ENCODE data around the gene SH3PXD2A. TPM values are rescaled to one million over a fixed set of nuclear protein-coding genes. Genes with fewer than 3 reads are reported as not detected.
"Not testable (repeated sequence)": the region's sequence is repeated elsewhere in the genome, so short reads cannot be mapped to it uniquely, and the experiment has no call there.

Gene SH3PXD2A
- total and polyA plus RNA-seq, 5 donors from 2014 or later, result 0.24 to 15.4 (median 0.47) TPM

DNA sequence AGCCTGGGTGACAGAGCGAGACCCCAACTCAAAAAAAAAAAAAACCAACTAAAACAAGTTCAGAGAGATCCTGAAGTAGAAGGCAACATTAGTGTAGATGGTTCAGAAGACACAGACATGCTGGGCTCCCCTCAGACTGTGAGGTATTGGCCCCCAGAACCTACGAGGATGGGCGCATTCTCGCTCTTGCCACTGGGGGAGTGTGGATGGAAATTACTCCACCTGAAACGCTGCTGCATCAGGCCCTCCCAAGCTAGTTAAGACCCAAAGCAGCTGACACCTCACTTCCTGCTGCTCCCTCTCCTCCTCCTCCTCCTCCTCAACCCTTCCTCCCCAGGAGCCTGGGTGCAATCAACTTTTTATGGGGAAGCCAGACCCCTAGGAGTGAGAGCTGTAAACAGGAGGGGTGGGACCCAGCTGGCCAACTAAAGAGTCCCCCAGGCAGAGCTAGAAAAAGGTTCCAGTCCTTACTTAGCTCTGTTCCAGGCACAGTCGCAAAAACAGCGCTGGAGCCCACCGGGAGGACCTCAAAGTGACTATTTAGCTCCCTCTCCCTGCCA, 7.4 kb downstream of the SH3PXD2A start:
- Mint-ChIP-seq H3K27me3 (peaks cover 4% of the 10 kb centered on the region), H3K9me3 (no peaks in the 10 kb centered on the region), H3K27ac (peak overlapping the region in 1 of 3 donors; percentile 43), H3K4me1 (peaks cover 17 to 35% (median 19%) of the 10 kb centered on the region in 4 donors), H3K4me3 (no peak overlapping the region), H3K36me3 (peaks cover 2% of the 10 kb centered on the region)
- no peaks in the 10 kb centered on the region for H3K36me3 ChIP-seq (ENCODE audit: control insufficient read depth, insufficient read depth, low read length)
- DNase-seq, result peak in 1 of 3 donors; percentile 52
- no peak overlapping the region for H3K27ac ChIP-seq (ENCODE audit: insufficient read depth, low read length, poor library complexity, severe bottlenecking)
- no peaks in the 10 kb centered on the region for H3K9me3 ChIP-seq (ENCODE audit: control insufficient read depth in 2 of 2, low read length in 2 of 2)
- no peak overlapping the region for H3K4me3 ChIP-seq (ENCODE audit: low read depth, low read length)
- no peaks in the 10 kb centered on the region for H3K27me3 ChIP-seq (ENCODE audit: control insufficient read depth, insufficient read depth, low read length)
- H3K4me1 ChIP-seq (ENCODE audit: control insufficient read depth, insufficient read depth, low read length, poor library complexity, severe bottlenecking), result peaks cover 14% of the 10 kb centered on the region
- no peak for ATAC-seq (ENCODE audit: low read depth in 2 of 2)

DNA sequence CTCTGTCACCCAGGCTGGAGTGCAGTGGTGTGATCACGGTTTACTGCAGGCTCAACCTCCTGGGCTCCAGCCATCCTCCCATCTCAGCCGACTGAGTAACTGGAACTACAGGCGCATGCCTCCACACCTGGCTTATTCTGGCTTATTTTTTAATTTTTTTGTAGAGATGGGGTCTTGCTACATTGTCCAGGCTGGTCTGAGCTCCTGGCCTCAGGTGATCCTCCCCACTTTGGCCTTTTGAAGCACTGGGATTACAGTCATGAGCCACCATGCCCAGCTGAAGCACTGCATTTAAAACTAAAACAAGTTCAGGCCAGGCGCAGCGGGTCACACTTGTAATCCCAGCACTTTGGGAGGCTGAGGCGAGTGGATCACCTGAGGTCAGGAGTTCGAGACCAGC, 8.0 kb downstream of the SH3PXD2A start:
- peaks cover 14% of the 10 kb centered on the region for H3K4me1 ChIP-seq (ENCODE audit: control insufficient read depth, insufficient read depth, low read length, poor library complexity, severe bottlenecking)
- ATAC-seq (ENCODE audit: low read depth in 2 of 2), result no peak
- no peak overlapping the region for H3K27ac ChIP-seq (ENCODE audit: insufficient read depth, low read length, poor library complexity, severe bottlenecking)
- Mint-ChIP-seq H3K4me3 (no peak overlapping the region), H3K4me1 (peaks cover 17 to 34% (median 21%) of the 10 kb centered on the region in 4 donors), H3K9me3 (no peaks in the 10 kb centered on the region), H3K27ac (peak overlapping the region in 2 of 3 donors; percentile 1 to 79), H3K36me3 (no peaks in the 10 kb centered on the region), H3K27me3 (no peaks in the 10 kb centered on the region)
- H3K9me3 ChIP-seq (ENCODE audit: control insufficient read depth in 2 of 2, low read length in 2 of 2), result no peaks in the 10 kb centered on the region
- no peak overlapping the region for H3K4me3 ChIP-seq (ENCODE audit: low read depth, low read length)
- no peaks in the 10 kb centered on the region for H3K36me3 ChIP-seq (ENCODE audit: control insufficient read depth, insufficient read depth, low read length)
- H3K27me3 ChIP-seq (ENCODE audit: control insufficient read depth, insufficient read depth, low read length), result no peaks in the 10 kb centered on the region
- no peak for DNase-seq

DNA sequence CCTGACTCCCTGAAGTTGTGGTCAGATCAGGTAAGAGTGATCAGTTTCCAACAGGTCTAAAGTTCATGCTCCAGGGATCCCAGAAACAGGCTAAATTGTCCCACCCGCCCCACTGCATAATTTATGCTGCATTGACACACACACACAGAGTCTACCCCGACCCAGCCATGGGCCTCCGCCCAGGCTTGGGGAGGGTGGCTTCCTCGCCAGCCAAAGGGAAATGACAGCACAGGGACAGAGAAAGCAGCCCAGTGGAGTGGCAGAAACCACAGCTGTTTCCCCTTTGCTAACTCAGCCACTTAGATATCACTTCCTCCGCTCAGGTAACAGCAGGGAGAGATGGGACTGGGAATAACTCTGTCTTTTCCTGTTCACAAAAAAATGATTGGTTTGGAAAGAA, 9.4 kb downstream of the SH3PXD2A start:
- Histone ChIP-seq H3K4me3 (ENCODE audit: low read depth, low read length) (peak overlapping the region; percentile 56), H3K27ac (ENCODE audit: insufficient read depth, low read length, poor library complexity, severe bottlenecking) (no peak overlapping the region), H3K36me3 (ENCODE audit: control insufficient read depth, insufficient read depth, low read length) (no peaks in the 10 kb centered on the region), H3K4me1 (ENCODE audit: control insufficient read depth, insufficient read depth, low read length, poor library complexity, severe bottlenecking) (peaks cover 14% of the 10 kb centered on the region), H3K27me3 (ENCODE audit: control insufficient read depth, insufficient read depth, low read length) (no peaks in the 10 kb centered on the region), H3K9me3 (ENCODE audit: control insufficient read depth in 2 of 2, low read length in 2 of 2) (no peaks in the 10 kb centered on the region)
- DNase-seq (peak in 2 of 3 donors; percentile 27 to 73), ATAC-seq (ENCODE audit: low read depth in 2 of 2) (peak; percentile 87 to 90)
- Mint-ChIP-seq H3K27ac (peak overlapping the region; percentile 29 to 90 (median 79)), H3K9me3 (no peaks in the 10 kb centered on the region), H3K4me3 (peak overlapping the region; percentile 52 to 68 (median 63)), H3K27me3 (no peaks in the 10 kb centered on the region), H3K36me3 (no peaks in the 10 kb centered on the region), H3K4me1 (peaks cover 17 to 34% (median 22%) of the 10 kb centered on the region in 4 donors)

DNA sequence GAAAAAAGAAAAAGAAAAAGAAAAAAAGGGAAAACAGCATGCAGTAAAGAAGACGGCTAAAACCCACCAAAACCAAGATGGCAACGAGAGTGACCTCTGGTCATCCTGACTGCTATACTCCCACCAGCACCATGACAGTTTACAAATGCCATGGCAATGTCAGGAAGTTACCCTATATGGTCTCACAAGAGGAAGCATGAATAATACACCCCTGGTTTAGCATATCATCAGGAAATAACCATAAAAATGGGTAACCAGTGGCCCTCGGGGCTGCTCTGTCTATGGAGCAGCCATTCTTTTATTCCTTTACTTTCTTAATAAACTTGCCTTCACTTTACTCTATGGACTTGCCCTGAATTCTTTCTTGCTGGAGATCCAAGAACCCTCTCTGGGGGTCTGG, 10.0 kb downstream of the SH3PXD2A start:
- H3K36me3 Mint-ChIP-seq, result not testable (repeated sequence)

DNA sequence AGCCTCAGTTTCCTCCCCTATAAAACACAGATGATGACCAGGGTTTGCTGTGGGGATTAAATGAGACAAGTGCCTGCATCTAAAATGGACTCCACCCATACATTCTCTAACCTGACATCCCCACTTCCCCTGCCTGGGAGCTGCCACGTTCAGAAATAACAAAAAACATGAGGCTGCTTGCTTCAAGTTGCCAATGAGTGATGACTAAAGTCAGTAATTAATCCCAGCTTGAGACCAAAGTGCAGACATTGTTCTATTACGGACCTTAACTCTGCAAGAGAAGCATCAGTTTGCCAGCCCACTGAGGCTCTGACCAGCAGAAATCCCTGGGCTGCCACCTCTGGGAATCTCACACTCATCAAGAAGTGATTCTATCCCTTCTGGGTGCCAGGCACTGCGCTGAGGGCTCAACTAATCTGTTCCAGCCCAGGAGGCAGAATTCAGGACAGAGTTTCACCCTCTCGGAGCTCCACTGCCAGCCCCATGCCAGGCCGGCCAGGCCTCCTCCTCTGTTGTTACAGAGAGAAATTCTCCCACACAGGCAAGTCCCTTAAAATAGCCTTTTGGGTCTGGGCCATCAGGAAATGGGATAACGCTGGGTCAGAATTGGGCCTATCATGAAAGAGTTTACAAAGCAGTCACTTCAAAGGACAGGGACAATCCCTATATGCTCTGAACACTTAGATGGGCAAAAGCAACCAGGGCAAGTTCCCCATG, 11.4 kb downstream of the SH3PXD2A start:
- Mint-ChIP-seq H3K4me3 (no peak overlapping the region), H3K4me1 (peaks cover 17 to 34% (median 22%) of the 10 kb centered on the region in 4 donors), H3K9me3 (no peaks in the 10 kb centered on the region), H3K27ac (peak overlapping the region in 1 of 3 donors; percentile 12), H3K27me3 (no peaks in the 10 kb centered on the region), H3K36me3 (no peaks in the 10 kb centered on the region)
- Histone ChIP-seq H3K9me3 (ENCODE audit: control insufficient read depth in 2 of 2, low read length in 2 of 2) (no peaks in the 10 kb centered on the region), H3K4me1 (ENCODE audit: control insufficient read depth, insufficient read depth, low read length, poor library complexity, severe bottlenecking) (peaks cover 14% of the 10 kb centered on the region), H3K4me3 (ENCODE audit: low read depth, low read length) (no peak overlapping the region), H3K36me3 (ENCODE audit: control insufficient read depth, insufficient read depth, low read length) (no peaks in the 10 kb centered on the region), H3K27ac (ENCODE audit: insufficient read depth, low read length, poor library complexity, severe bottlenecking) (no peak overlapping the region), H3K27me3 (ENCODE audit: control insufficient read depth, insufficient read depth, low read length) (no peaks in the 10 kb centered on the region)
- no peak for ATAC-seq (ENCODE audit: low read depth in 2 of 2)
- no peak for DNase-seq

More for the DNA sequence above, 10.0 kb downstream of the SH3PXD2A start:
- not testable (repeated sequence) for H3K9me3 ChIP-seq (ENCODE audit: control insufficient read depth in 2 of 2, low read length in 2 of 2); H3K9me3 Mint-ChIP-seq; ATAC-seq (ENCODE audit: low read depth in 2 of 2); H3K4me3 ChIP-seq (ENCODE audit: low read depth, low read length); H3K27me3 Mint-ChIP-seq; H3K27ac ChIP-seq (ENCODE audit: insufficient read depth, low read length, poor library complexity, severe bottlenecking); H3K27me3 ChIP-seq (ENCODE audit: control insufficient read depth, insufficient read depth, low read length); DNase-seq; H3K36me3 ChIP-seq (ENCODE audit: control insufficient read depth, insufficient read depth, low read length)
- Mint-ChIP-seq H3K4me3 (peak overlapping the region in 2 of 4 donors; percentile 62 to 64), H3K27ac (peak overlapping the region; percentile 79 to 90 (median 90)), H3K4me1 (peaks cover 17 to 34% (median 22%) of the 10 kb centered on the region in 4 donors)
- peaks cover 14% of the 10 kb centered on the region for H3K4me1 ChIP-seq (ENCODE audit: control insufficient read depth, insufficient read depth, low read length, poor library complexity, severe bottlenecking)

DNA sequence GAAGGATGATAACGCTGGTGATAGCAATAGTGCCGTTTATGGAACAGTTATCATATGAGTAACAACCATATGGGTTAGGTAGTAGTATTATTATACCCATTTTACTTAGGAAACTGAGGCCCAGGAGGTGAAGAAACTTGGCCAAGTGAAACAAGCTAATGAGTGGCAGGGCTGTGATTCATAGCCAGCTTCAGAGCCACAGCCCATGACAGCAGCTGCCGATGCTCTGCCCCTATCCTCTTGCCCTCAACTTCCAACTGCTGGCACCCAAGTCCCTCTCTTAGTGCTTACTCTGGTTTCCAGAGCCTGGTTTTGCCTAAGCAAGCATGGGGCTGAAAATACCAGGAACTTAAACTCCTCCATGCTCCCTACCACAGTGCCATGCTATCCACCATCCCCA, 12.3 kb downstream of the SH3PXD2A start:
- H3K27me3 Mint-ChIP-seq, result no peaks in the 10 kb centered on the region
- Histone ChIP-seq H3K4me1 (ENCODE audit: control insufficient read depth, insufficient read depth, low read length, poor library complexity, severe bottlenecking) (peaks cover 14% of the 10 kb centered on the region), H3K27me3 (ENCODE audit: control insufficient read depth, insufficient read depth, low read length) (no peaks in the 10 kb centered on the region), H3K9me3 (ENCODE audit: control insufficient read depth in 2 of 2, low read length in 2 of 2) (no peaks in the 10 kb centered on the region), H3K36me3 (ENCODE audit: control insufficient read depth, insufficient read depth, low read length) (no peaks in the 10 kb centered on the region), H3K27ac (ENCODE audit: insufficient read depth, low read length, poor library complexity, severe bottlenecking) (no peak overlapping the region), H3K4me3 (ENCODE audit: low read depth, low read length) (no peak overlapping the region)
- ATAC-seq (ENCODE audit: low read depth in 2 of 2) (no peak), DNase-seq (no peak)
- H3K27ac Mint-ChIP-seq, result peak overlapping the region in 1 of 3 donors; percentile 3
- H3K9me3 Mint-ChIP-seq, result no peaks in the 10 kb centered on the region
- H3K4me1 Mint-ChIP-seq, result peaks cover 14 to 29% (median 22%) of the 10 kb centered on the region in 4 donors
- H3K4me3 Mint-ChIP-seq, result peak overlapping the region in 1 of 4 donors; percentile 7
- no peaks in the 10 kb centered on the region for H3K36me3 Mint-ChIP-seq

DNA sequence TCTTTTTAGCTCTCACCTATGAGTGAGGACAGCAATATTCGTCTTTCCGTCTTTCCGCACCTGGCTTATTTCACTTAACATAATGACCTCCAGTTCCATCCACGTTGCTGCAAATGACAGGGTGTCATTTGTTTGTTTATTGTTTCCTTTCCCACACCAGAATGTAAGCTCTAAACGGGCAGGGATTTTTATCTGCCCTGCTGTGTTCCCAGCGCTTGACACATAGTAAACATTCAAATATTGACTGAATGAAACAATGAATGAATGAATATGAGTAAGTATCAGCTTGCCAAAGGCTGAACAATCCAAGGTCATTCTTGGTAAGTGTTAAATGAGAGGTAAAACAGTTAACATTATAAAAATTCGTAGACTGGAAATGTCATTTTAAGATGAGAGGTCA, 12.8 kb downstream of the SH3PXD2A start:
- Histone ChIP-seq H3K4me1 (ENCODE audit: control insufficient read depth, insufficient read depth, low read length, poor library complexity, severe bottlenecking) (peaks cover 14% of the 10 kb centered on the region), H3K27me3 (ENCODE audit: control insufficient read depth, insufficient read depth, low read length) (no peaks in the 10 kb centered on the region), H3K36me3 (ENCODE audit: control insufficient read depth, insufficient read depth, low read length) (no peaks in the 10 kb centered on the region), H3K9me3 (ENCODE audit: control insufficient read depth in 2 of 2, low read length in 2 of 2) (no peaks in the 10 kb centered on the region), H3K27ac (ENCODE audit: insufficient read depth, low read length, poor library complexity, severe bottlenecking) (no peak overlapping the region), H3K4me3 (ENCODE audit: low read depth, low read length) (no peak overlapping the region)
- ATAC-seq (ENCODE audit: low read depth in 2 of 2) (no peak), DNase-seq (no peak)
- H3K4me3 Mint-ChIP-seq, result peak overlapping the region in 1 of 4 donors; percentile 7
- peak overlapping the region in 1 of 3 donors; percentile 3 for H3K27ac Mint-ChIP-seq
- H3K36me3 Mint-ChIP-seq, result no peaks in the 10 kb centered on the region
- H3K9me3 Mint-ChIP-seq, result no peaks in the 10 kb centered on the region
- H3K4me1 Mint-ChIP-seq, result peaks cover 14 to 28% (median 22%) of the 10 kb centered on the region in 4 donors
- no peaks in the 10 kb centered on the region for H3K27me3 Mint-ChIP-seq
